ENCODE results near the gene RASSF9. TPM values are rescaled to one million over a fixed set of nuclear protein-coding genes. Genes with fewer than 3 reads are reported as not detected.

The RASSF9 gene
- total and polyA plus RNA-seq, 4 experiments from 2014 or later = not detected

- H3K36me3 ChIP-seq (ENCODE audit: insufficient read depth, low read length) = no peaks in the 10 kb centered on the region
- CTCF ChIA-PET (ENCODE audit: partially characterized antibody) = interaction anchor here (1.2 kb wide), 1 partner anchor 14 kb away, joined by 3 read pairs; no protein-coding TSS in a partner anchor
- no peaks in the 10 kb centered on the region for H3K36me3 Mint-ChIP-seq
- no peaks in the 10 kb centered on the region for H3K27me3 Mint-ChIP-seq
- H3K9me3 Mint-ChIP-seq = peaks cover 0 to 9% (median 4%) of the 10 kb centered on the region in 8 donors
- H3K9me3 ChIP-seq (ENCODE audit: control insufficient read depth in 1 of 2, low read length in 2 of 2) = no peaks in the 10 kb centered on the region
- no peak overlapping the region for H3K27ac Mint-ChIP-seq
- H3K27ac ChIP-seq (ENCODE audit: low read depth, low read length) = no peak overlapping the region
- no peaks in the 10 kb centered on the region for H3K27me3 ChIP-seq (ENCODE audit: insufficient read depth, low read length)
- H3K4me1 ChIP-seq (ENCODE audit: insufficient read depth, low read length) = no peaks in the 10 kb centered on the region
- H3K4me1 Mint-ChIP-seq = no peaks in the 10 kb centered on the region
- H3K4me3 Mint-ChIP-seq = no peak overlapping the region
- POLR2A ChIA-PET (ENCODE audit: partially characterized antibody) = no interaction called here
- intact Hi-C loops (cut with micrococcal nuclease) = no loop called here
- H3K4me3 ChIP-seq (ENCODE audit: low read length in 2 of 2) = no peak overlapping the region
- no peak for DNase-seq
Observed at GRCh38 chr12:85856966-85857365, 20.8 kb upstream of the RASSF9 start.

GRCh38 chr12:85855305-85855704 lies 19.1 kb upstream of the RASSF9 start:
- no peak overlapping the region for H3K4me3 Mint-ChIP-seq
- peaks cover 0 to 6% (median 4%) of the 10 kb centered on the region in 8 donors for H3K9me3 Mint-ChIP-seq
- DNase-seq = no peak
- intact Hi-C loops (cut with micrococcal nuclease) = no loop called here
- CTCF ChIA-PET (ENCODE audit: partially characterized antibody) = interaction anchor here (0.8 kb wide), 1 partner anchor 10 kb away, joined by 3 read pairs; no protein-coding TSS in a partner anchor
- Histone ChIP-seq H3K4me3 (ENCODE audit: low read length in 2 of 2) (no peak overlapping the region), H3K36me3 (ENCODE audit: insufficient read depth, low read length) (no peaks in the 10 kb centered on the region), H3K4me1 (ENCODE audit: insufficient read depth, low read length) (no peaks in the 10 kb centered on the region), H3K27me3 (ENCODE audit: insufficient read depth, low read length) (no peaks in the 10 kb centered on the region), H3K27ac (ENCODE audit: low read depth, low read length) (no peak overlapping the region), H3K9me3 (ENCODE audit: control insufficient read depth in 1 of 2, low read length in 2 of 2) (no peaks in the 10 kb centered on the region)
- H3K36me3 Mint-ChIP-seq = no peaks in the 10 kb centered on the region
- H3K27me3 Mint-ChIP-seq = no peaks in the 10 kb centered on the region
- H3K27ac Mint-ChIP-seq = no peak overlapping the region
- H3K4me1 Mint-ChIP-seq = no peaks in the 10 kb centered on the region
- POLR2A ChIA-PET (ENCODE audit: partially characterized antibody) = no interaction called here

- Histone ChIP-seq H3K27me3 (ENCODE audit: insufficient read depth, low read length) (no peaks in the 10 kb centered on the region), H3K36me3 (ENCODE audit: insufficient read depth, low read length) (no peaks in the 10 kb centered on the region), H3K4me3 (ENCODE audit: low read length in 2 of 2) (no peak overlapping the region), H3K27ac (ENCODE audit: low read depth, low read length) (no peak overlapping the region), H3K9me3 (ENCODE audit: control insufficient read depth in 1 of 2, low read length in 2 of 2) (no peaks in the 10 kb centered on the region), H3K4me1 (ENCODE audit: insufficient read depth, low read length) (no peaks in the 10 kb centered on the region)
- POLR2A ChIA-PET (ENCODE audit: partially characterized antibody) = no interaction called here
- Mint-ChIP-seq H3K4me1 (no peaks in the 10 kb centered on the region), H3K27me3 (no peaks in the 10 kb centered on the region), H3K9me3 (peaks cover 0 to 4% (median 2%) of the 10 kb centered on the region in 8 donors), H3K4me3 (no peak overlapping the region), H3K27ac (no peak overlapping the region), H3K36me3 (no peaks in the 10 kb centered on the region)
- CTCF ChIA-PET (ENCODE audit: partially characterized antibody) = no interaction called here
- intact Hi-C loops (cut with micrococcal nuclease) = no loop called here
- no peak for DNase-seq
Observed at GRCh38 chr12:85849344-85849743, 13.1 kb upstream of the RASSF9 start.

GRCh38 chr12:85843606-85844310 lies 7.5 kb upstream of the RASSF9 start:
- H3K27ac Mint-ChIP-seq = no peak overlapping the region

GRCh38 chr12:85835426-85836196 lies 598 bp downstream of the RASSF9 start:
- H3K4me1 Mint-ChIP-seq = no peaks in the 10 kb centered on the region
- intact Hi-C loops (cut with micrococcal nuclease) = no loop called here
- DNase-seq = no peak
- Histone ChIP-seq H3K4me1 (ENCODE audit: insufficient read depth, low read length) (no peaks in the 10 kb centered on the region), H3K4me3 (ENCODE audit: low read length in 2 of 2) (no peak overlapping the region), H3K27ac (ENCODE audit: low read depth, low read length) (no peak overlapping the region), H3K9me3 (ENCODE audit: control insufficient read depth in 1 of 2, low read length in 2 of 2) (no peaks in the 10 kb centered on the region), H3K27me3 (ENCODE audit: insufficient read depth, low read length) (no peaks in the 10 kb centered on the region), H3K36me3 (ENCODE audit: insufficient read depth, low read length) (no peaks in the 10 kb centered on the region)
- no peaks in the 10 kb centered on the region for H3K36me3 Mint-ChIP-seq
- H3K27ac Mint-ChIP-seq = no peak overlapping the region
- ChIA-PET POLR2A (ENCODE audit: partially characterized antibody) (no interaction called here), CTCF (ENCODE audit: partially characterized antibody) (no interaction called here)
- H3K9me3 Mint-ChIP-seq = peaks cover 0 to 3% (median 0%) of the 10 kb centered on the region in 8 donors
- H3K27me3 Mint-ChIP-seq = no peaks in the 10 kb centered on the region
- no peak overlapping the region for H3K4me3 Mint-ChIP-seq

More at GRCh38 chr12:85843606-85844310, 7.5 kb upstream of the RASSF9 start:
- Histone ChIP-seq H3K9me3 (ENCODE audit: control insufficient read depth in 1 of 2, low read length in 2 of 2) (no peaks in the 10 kb centered on the region), H3K27ac (ENCODE audit: low read depth, low read length) (no peak overlapping the region), H3K4me3 (ENCODE audit: low read length in 2 of 2) (no peak overlapping the region), H3K4me1 (ENCODE audit: insufficient read depth, low read length) (no peaks in the 10 kb centered on the region), H3K36me3 (ENCODE audit: insufficient read depth, low read length) (no peaks in the 10 kb centered on the region), H3K27me3 (ENCODE audit: insufficient read depth, low read length) (no peaks in the 10 kb centered on the region)
- H3K4me1 Mint-ChIP-seq = no peaks in the 10 kb centered on the region
- DNase-seq = no peak
- H3K27me3 Mint-ChIP-seq = no peaks in the 10 kb centered on the region
- CTCF ChIA-PET (ENCODE audit: partially characterized antibody) = no interaction called here
- H3K9me3 Mint-ChIP-seq = peaks cover 0 to 3% (median 0%) of the 10 kb centered on the region in 8 donors
- H3K4me3 Mint-ChIP-seq = no peak overlapping the region
- intact Hi-C loops (cut with micrococcal nuclease) = no loop called here
- POLR2A ChIA-PET (ENCODE audit: partially characterized antibody) = no interaction called here
- H3K36me3 Mint-ChIP-seq = no peaks in the 10 kb centered on the region

- Histone ChIP-seq H3K27me3 (ENCODE audit: insufficient read depth, low read length) (no peaks in the 10 kb centered on the region), H3K4me1 (ENCODE audit: insufficient read depth, low read length) (no peaks in the 10 kb centered on the region), H3K9me3 (ENCODE audit: control insufficient read depth in 1 of 2, low read length in 2 of 2) (no peaks in the 10 kb centered on the region), H3K36me3 (ENCODE audit: insufficient read depth, low read length) (no peaks in the 10 kb centered on the region), H3K4me3 (ENCODE audit: low read length in 2 of 2) (no peak overlapping the region), H3K27ac (ENCODE audit: low read depth, low read length) (no peak overlapping the region)
- DNase-seq = no peak
- ChIA-PET POLR2A (ENCODE audit: partially characterized antibody) (no interaction called here), CTCF (ENCODE audit: partially characterized antibody) (no interaction called here)
- no peaks in the 10 kb centered on the region for H3K36me3 Mint-ChIP-seq
- H3K4me1 Mint-ChIP-seq = no peaks in the 10 kb centered on the region
- peaks cover 0 to 4% (median 0%) of the 10 kb centered on the region in 8 donors for H3K9me3 Mint-ChIP-seq
- H3K4me3 Mint-ChIP-seq = no peak overlapping the region
- no peak overlapping the region for H3K27ac Mint-ChIP-seq
- intact Hi-C loops (cut with micrococcal nuclease) = no loop called here
- H3K27me3 Mint-ChIP-seq = no peaks in the 10 kb centered on the region
Observed at GRCh38 chr12:85834378-85834777, 1.8 kb downstream of the RASSF9 start.

GRCh38 chr12:85833579-85833978 lies 2.6 kb downstream of the RASSF9 start:
- Mint-ChIP-seq H3K27ac (no peak overlapping the region), H3K27me3 (no peaks in the 10 kb centered on the region), H3K4me1 (no peaks in the 10 kb centered on the region), H3K9me3 (peaks cover 0 to 4% (median under 1%) of the 10 kb centered on the region in 8 donors), H3K36me3 (no peaks in the 10 kb centered on the region), H3K4me3 (no peak overlapping the region)
- H3K27ac ChIP-seq (ENCODE audit: low read depth, low read length) = no peak overlapping the region
- no peaks in the 10 kb centered on the region for H3K4me1 ChIP-seq (ENCODE audit: insufficient read depth, low read length)
- intact Hi-C loops (cut with micrococcal nuclease) = no loop called here
- POLR2A ChIA-PET (ENCODE audit: partially characterized antibody) = no interaction called here
- H3K4me3 ChIP-seq (ENCODE audit: low read length in 2 of 2) = no peak overlapping the region
- H3K9me3 ChIP-seq (ENCODE audit: control insufficient read depth in 1 of 2, low read length in 2 of 2) = no peaks in the 10 kb centered on the region
- no peaks in the 10 kb centered on the region for H3K36me3 ChIP-seq (ENCODE audit: insufficient read depth, low read length)
- H3K27me3 ChIP-seq (ENCODE audit: insufficient read depth, low read length) = no peaks in the 10 kb centered on the region
- CTCF ChIA-PET (ENCODE audit: partially characterized antibody) = no interaction called here
- DNase-seq = no peak

All from CD4-positive, alpha-beta memory T cell (primary cell).